GM19455 (cell line): ENCODE data around the gene SNX1.

Experiments
- ATAC-seq: cut with Tn5 transposase; IDR thresholded peaks from one replicate; pipeline ENCODE4 v1.9.1; 2021; ENCODE audit not compliant: unreplicated experiment

SNX1 gene

DNA sequence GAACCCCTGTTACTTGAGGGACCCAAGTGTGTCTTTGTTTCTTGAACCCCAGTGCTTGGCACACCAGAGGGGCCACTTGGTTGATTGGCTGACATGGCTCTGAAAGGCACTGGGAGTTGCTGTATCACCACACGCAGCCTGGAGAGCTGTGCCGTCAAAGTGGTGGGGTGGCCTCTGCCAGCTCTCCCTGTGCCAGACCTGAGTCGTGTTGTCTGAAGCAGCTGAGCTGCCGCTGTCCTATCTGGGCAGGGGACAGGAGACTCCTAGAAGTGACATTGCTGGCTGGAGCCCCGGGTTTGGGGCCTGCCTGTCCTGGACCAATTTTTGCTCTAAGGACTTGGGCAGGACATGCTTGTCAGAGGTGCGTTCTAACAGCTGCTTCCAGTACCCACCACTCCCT, 50.3 kb downstream of the SNX1 start:
- ATAC-seq: no peak

DNA sequence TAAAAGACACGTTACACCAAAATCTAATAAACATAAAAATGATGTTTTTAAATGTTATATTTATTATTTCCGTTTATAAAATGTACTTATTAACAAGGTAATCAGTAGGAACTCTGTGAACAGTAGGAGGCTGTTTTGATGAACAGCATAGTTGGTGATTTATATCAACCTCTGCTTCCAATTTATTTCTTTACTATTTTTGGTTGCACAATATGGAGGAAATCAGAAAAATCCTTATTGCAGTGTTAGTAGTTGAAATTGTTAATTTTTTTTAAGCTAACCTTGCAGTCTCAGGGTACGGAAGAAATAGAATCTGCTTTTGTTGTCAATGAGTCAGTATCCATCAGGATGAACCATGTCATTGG, 50.7 kb downstream of the SNX1 start:
- no peak for ATAC-seq

DNA sequence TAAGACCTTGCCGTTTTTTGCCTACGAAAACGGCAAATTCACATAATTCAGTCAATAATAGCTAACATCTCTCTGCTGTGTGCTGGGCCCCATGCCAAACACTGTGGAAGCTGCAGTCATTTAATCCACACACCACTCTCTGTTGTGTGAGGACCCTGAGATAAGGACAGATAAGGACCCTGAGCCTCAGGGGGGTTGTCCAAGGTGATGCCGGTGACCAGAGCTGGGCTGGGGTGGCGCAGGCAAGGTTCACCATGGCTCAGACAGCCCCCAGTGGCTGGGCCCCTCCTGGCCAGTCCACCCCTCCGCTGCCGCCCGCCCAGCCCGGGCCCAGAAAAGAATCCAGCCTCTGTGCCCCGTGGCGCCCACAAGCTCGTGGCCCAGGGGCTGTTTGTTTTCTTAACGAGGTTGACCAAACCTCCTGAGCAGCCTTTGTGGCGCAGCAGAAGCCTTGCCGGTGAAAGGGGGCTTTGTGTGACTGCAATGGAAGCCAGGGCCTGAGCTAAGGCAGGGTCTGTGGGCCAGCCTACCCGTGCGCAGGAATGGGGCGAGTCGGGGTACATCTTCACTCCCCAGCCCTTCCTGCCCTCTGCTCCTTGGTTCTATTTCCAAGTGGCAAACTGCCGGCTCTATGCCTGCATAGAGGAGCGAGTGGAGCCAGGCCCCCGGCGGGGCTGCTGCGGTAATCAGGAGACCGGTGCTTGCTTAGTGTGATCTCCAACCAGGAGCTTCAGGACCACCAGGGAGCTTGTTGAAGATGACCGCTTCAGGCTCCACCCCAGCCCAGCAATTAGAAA, 51.3 kb downstream of the SNX1 start:
- ATAC-seq: no peak

DNA sequence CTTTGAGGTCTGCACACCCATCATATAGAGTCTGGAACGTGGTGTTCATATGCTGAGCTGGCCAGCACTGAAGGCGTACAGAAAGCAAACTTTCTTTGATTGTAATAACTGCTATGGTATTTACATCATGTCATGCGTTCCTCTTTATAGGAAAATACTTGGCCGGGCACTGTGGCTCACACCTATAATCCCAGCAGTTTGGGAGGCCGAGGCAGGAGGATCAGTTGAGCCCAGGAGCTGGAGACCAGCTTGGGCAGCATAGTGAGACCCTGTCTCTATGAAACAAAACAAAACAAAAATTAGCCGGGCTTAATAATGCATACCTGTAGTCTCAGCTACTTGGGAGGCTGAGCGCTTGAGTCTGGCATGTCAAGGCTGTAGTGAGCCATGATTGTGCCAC, 52.4 kb downstream of the SNX1 start:
- ATAC-seq: no peak

GRCh38 chr15:64148581-64148980, 52.8 kb downstream of the SNX1 start:
- no peak for ATAC-seq

- no peak for ATAC-seq
These were observed 53.6 kb downstream of the SNX1 start for GRCh38 chr15:64149424-64149823.

DNA sequence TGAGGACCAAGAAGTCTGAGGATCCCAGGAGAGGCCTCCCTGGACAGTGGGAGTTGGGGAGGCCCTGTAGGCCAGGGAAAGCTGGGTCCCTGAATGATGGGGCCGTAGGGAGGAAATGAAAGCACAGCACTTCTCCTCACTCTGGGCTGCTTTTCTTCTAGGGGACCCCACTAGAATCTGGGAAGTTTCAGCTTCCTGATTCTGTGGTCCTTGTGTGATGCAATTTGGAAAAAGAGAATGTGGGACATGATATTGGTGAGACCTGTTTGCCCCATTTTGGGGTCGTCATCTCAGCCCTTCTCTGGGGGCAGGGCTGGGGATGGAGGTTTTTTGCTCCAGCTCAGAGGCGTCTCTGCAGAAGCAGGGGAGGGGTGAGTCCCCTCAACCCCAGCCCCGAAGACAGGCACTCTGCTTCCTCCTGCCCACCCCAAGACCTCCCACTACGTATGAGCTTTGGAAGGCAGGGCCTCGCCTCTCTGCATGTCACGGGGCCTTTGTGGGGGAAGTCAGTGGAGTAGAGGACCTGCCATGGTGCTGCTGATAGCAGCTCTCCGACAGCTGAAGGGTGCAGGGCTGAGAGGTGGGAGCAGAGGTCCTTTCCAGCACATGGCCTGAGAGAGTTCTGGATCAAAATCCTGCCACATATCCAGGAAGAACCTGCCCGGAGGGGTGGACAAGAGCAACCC, 54.3 kb downstream of the SNX1 start:
- no peak for ATAC-seq

GRCh38 chr15:64151727-64152506, 56.1 kb downstream of the SNX1 start, which contains the start of gene SNX22:
Gene SNX22 (plus strand): TSS chr15:64151731. CDS start chr15:64151776, 45 bp downstream.
- peak; percentile 9 for ATAC-seq

DNA sequence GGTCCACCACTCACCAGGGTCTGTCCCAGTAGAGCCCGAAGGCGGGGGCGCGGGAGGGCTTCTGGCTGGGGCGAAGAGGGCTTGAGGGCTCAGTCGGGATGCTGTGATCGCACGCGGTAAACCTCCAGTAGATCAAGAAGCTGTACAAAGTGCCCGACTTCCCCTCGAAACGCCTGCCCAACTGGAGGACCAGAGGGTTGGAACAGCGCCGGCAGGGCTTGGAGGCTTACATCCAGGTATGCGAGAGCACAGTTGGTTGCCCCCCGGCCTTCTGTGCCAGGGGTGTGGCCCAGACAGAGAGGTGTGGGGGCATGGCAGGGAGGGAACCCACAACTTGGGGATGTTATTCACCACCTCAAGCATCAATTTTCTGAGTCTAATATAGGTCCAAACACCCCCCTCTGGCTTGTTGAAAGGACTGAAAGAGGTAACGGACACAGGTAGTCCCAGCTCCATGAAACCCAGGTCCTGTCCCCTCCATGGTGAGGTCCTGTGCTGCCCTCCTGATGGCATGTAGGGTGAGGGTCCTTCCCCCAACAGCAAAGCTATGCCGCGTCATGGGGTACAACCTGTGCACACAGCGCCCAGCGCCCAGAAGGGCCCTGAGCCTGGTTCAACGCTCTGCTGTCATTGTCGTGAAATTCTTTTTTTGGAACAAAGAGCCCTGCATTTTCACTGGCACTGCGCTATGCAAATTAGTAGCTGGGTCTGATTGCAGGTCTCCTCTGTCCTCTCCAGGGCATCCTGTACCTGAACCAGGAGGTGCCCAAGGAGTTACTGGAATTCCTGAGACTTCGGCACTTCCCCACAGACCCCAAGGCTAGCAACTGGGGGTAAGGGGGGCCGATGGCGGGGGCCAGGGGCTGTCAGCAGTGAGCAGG, 57.0 kb downstream of the SNX1 start:
- peak; percentile 10 for ATAC-seq

DNA sequence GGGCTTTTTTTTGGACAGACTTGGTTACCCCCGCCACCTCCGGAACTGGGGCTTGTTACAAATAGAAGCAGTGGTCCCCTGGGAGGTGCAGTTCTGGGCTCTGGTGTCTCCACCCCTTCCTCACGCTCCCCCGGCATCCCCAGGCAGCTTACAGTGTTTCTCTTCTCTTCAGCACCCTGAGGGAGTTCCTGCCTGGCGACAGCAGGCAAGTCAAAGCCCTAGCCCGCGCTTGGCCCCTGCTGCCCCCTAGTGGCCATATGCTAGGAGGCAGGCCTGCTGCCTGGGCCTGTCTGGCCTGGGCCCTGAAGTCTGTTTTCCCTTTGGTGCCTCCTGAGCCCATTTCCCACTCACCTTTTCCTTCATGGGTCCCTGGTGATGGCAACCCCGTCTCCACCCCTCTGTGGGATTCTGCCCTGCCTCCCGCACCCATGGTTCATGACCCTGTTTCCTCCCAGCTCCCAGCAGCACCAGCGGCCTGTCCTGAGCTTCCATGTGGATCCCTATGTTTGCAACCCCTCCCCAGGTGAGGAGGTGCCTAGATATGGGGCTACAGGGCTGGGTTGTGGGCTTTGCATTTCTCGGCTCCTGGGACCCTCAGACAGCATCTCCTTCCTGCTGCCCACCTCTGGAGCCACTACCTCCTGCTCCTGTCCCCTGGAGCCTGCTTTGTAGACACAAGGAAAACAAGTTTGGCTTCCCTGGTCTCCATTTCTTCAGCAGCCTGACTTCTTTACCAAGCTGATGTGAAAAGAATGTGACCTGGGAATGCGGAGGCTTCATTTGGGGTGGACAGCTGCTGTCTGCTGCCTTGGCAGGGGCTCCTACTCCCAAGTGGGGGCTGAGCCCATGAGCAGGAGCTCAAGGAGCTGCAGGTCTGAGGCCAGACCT, 57.9 kb downstream of the SNX1 start:
- ATAC-seq: peak; percentile 55

- ATAC-seq: no peak
These were observed 60.2 kb downstream of the SNX1 start for GRCh38 chr15:64155802-64156651.

DNA sequence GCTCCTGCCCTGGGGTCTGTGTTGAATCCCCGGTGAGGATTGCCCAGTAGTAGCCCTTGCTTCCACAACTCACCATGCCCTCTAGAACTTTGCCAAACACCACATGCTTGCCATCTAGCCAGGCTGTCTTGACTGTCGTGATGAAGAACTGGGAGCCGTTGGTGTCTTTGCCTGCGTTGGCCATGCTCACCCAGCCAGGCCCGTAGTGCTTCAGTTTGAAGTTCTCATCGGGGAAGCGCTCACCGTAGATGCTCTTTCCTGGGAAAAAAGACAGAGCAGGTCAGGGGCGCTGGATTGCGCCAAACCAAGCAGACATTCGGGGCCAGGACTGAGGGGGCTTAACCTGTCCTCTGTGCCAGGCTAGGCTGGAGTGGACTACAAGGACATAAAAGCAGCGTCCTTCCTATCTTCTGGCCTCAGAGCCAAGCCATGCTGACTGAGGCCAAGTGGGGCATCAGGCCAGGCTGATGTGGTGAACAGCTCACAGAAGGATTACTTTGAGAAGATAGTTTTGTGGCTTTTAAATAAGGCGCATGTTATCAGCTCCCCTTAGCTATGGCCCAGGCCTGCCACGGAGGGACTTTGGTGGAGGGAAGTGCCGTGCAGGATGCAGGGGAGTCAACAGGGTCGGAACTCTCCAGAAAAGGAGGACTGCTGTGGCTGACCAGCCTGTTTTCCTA, 61.0 kb downstream of the SNX1 start:
- no peak for ATAC-seq

DNA sequence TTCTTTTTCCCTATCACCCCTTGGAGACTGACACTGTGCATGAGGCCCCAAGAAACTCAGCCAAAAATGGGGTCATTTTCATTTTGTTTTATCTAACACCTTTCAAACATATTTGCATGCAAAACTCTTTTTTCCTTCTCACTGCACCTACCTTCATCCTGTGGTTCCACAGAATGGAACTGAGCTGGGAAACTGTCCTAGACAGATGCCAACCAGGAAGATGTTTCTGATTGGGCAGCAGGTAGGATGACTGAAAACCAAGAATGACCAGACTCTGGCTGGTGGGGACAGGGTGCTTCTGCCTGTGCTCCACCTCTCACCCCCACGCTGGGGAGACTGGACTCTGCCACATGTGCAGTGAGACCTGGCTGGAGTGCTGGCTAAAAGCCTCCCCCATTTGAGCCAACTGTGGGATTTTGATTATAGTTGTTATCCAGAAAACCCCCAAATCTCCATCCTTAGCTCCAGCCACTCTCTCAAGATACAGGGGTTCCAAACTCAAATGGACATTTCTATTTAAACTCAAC, 61.9 kb downstream of the SNX1 start:
- ATAC-seq: no peak

- no peak for ATAC-seq
These were observed 62.8 kb downstream of the SNX1 start for GRCh38 chr15:64158363-64159134.

DNA sequence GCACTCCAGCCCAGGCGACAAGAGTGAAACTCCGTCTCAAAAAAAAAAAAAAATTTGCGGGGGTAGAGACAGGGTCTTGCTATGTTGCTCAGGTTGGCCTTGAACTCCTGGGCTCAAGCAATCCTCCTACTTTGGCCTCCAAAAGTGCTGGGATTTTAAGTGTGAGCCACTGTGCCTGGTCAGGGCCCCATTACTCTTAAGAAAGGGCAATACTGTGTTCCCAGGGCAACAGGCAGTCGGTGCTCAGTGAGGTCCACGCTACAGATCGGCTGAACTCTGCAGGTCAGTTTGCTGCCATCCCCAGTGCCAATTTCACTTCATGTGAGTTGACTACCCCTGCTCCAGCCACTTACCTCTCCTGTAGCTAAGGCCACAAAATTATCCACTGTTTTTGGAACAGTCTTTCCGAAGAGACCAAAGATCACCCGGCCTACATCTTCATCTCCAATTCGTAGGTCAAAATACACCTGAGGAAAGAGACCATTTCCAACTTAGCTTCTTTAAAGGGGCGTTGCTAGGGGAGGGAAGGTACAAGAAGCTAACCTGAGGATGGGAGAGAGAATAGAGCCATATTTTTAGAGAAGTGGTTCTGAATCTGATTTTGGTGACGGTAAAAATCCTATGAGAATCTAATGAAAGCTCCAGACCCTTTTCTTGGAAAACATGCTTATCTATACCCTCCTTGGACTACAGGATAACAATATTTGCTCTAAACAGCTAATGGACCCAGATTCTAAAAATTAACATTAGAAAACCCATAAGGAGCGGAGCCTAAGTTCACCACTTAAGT, 66.1 kb downstream of the SNX1 start:
- ATAC-seq: no peak

DNA sequence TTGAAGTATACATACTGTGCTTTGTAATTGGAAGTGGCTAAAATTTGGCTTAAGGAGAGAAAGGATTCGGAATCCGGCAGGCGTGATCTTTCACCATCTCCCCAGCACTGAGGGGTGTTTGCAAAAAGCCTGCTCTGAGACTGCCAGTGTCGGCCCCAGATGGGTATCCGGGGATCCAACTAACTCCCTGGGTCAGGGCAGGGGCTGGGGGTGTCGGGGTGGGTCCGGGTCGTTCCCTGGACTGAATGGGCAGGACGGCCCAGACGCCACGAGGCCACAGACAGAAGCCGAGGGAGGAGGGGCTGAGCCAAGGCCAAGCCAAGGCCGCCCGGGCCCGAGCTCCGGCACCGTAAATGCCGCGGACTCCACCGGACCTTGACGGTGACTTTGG, 66.7 kb downstream of the SNX1 start:
- ATAC-seq: peak; percentile 31
